ENCODE measurements around the gene SMYD4. TPM values are rescaled to one million over a fixed set of nuclear protein-coding genes. Genes with fewer than 3 reads are reported as not detected.

The SMYD4 gene
- total and polyA plus RNA-seq, 9 of the 15 experiments (the other 6 are each of a cell fraction or from before 2014, with no cell fraction given) = 1.3 to 10.2 (median 6.7) TPM

DNA sequence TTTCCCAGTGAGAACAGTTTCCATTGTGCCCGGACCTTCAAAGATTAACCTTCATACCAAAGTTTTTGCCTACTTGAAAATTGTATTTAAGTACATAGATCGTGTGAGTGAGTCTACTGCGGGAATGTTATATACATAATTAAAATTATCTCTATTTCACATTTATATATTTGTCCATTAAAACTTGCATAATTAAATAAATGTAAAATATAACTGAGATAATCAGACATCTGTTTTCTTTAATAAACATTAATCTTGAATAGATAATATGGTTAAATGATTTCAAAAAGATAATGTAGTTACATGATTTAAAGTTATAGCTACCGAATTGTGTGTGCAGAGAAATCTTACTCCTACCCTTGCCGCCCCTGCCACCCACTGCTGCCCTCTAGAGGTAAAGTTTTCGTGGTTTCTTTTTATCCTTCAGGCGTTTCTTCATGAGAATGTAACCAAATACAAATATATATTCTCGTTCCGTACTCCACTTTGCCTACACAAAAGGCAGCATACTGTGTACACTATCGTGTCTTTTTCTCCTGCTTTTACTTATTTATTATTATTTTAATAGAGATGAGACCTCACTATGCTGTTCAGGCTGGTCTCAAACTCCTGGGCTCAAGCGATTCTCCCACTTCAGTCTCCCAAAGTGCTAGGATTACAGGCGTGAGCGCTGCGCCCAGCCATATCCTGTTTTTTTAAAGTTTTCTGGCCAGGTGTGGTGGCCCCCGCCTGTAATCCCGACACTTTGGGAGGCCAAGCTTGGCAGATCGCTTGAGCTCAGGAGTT lies 35.7 kb upstream of the SMYD4 start:
- intact Hi-C loops (cut with micrococcal nuclease) (no loop called here), in situ Hi-C loops (cut with MboI) (loop anchor here (10.0 kb wide), 1 partner anchor 191 kb away; no protein-coding TSS in a partner anchor)
- H3K27me3 ChIP-seq (ENCODE audit: control insufficient read depth in 2 of 2, insufficient read depth in 2 of 2, low read length in 2 of 2) = no peaks in the 10 kb centered on the region
- H2AFZ ChIP-seq (ENCODE audit: low read depth, low read length) = no peak overlapping the region
- ChIA-PET CTCF (ENCODE audit: low intra/inter-chr PET ratio) (interaction anchor here (0.6 to 1.5 kb wide), 3 partner anchors 149 to 176 kb away, joined by 3 to 5 read pairs (median 3); partner anchors contain the start of gene OVCA2), POLR2A (interaction anchor here (1.2 kb wide), 2 partner anchors 10 to 149 kb away, joined by 3 read pairs; no protein-coding TSS in a partner anchor)
- H3K79me2 ChIP-seq (ENCODE audit: control insufficient read depth, insufficient read depth, low read length) = no peaks in the 10 kb centered on the region; the same call in 2 of the 3 replicates
- H3K4me3 ChIP-seq = no peak overlapping the region
- H3K9ac ChIP-seq (ENCODE audit: insufficient read depth in 1 of 2, low read depth in 2 of 2, low read length in 2 of 2) = no peak overlapping the region
- H3K9me3 ChIP-seq (replicated peaks; ENCODE audit: control insufficient read depth, insufficient read depth, low read depth, low read length) = no peaks in the 10 kb centered on the region
- 25% methylated on average over 14 of the region's 17 CpGs for WGBS (ENCODE audit: insufficient coverage, low coverage, missing lambda C conversion rate)
- no peak overlapping the region for H3K4me2 ChIP-seq (ENCODE audit: insufficient read depth, low read length)
- DNase-seq (ENCODE audit: extremely low read depth in 1 of 4, low spot score in 3 of 4) = peak; percentile 47 to 61 (median 50)
- peak; percentile 72 for ATAC-seq
- BruUV-seq (replicated peaks) = no TSS peak
- H3K36me3 ChIP-seq (ENCODE audit: control insufficient read depth, insufficient read depth, low read length) = peaks cover 33% of the 10 kb centered on the region; the same call in 2 of the 3 replicates
- H4K20me1 ChIP-seq (replicated peaks; ENCODE audit: control insufficient read depth, insufficient read depth, low read length) = no peaks in the 10 kb centered on the region
- no peak overlapping the region for H3K27ac ChIP-seq (ENCODE audit: extremely low read depth, low read depth, low read length)
- no peaks in the 10 kb centered on the region; a peak in 1 of 5 replicates for H3K4me1 ChIP-seq (replicated peaks in 1 of 2; ENCODE audit: control insufficient read depth in 2 of 2, insufficient read depth in 2 of 2, low read length in 2 of 2)
- no peaks in the 10 kb centered on the region for H3K9me1 ChIP-seq (ENCODE audit: control insufficient read depth, insufficient read depth, low read length)
- FAIRE-seq = peak; percentile 54
- TF ChIP-seq RAD21 (CRISPR knock-in tag; conservative IDR thresholded peaks at IDR 0.05 in 1 of 2, IDR thresholded peaks at IDR 0.05 in 1 of 2) (peak; percentile 39 to 55), ESRRA (IDR thresholded peaks at IDR 0.05; ENCODE audit: borderline replicate concordance, low read depth) (no peak), SMC3 (conservative IDR thresholded peaks at IDR 0.05; ENCODE audit: insufficient read depth, low read depth, low read length) (0 out of 2 replicates have a peak, but pooled peaks have one; percentile 17), SMAD1 (IDR thresholded peaks at IDR 0.05; ENCODE audit: low read depth, low read length, partially characterized antibody) (no peak), SMAD4 (CRISPR knock-in tag; conservative IDR thresholded peaks at IDR 0.05) (no peak), YBX1 (IDR thresholded peaks at IDR 0.05) (no peak), ZNF780A (CRISPR knock-in tag; IDR thresholded peaks at IDR 0.05) (no peak), ADNP (tag; IDR thresholded peaks at IDR 0.05) (no peak)
- TF ChIP-seq, protein P1, sequence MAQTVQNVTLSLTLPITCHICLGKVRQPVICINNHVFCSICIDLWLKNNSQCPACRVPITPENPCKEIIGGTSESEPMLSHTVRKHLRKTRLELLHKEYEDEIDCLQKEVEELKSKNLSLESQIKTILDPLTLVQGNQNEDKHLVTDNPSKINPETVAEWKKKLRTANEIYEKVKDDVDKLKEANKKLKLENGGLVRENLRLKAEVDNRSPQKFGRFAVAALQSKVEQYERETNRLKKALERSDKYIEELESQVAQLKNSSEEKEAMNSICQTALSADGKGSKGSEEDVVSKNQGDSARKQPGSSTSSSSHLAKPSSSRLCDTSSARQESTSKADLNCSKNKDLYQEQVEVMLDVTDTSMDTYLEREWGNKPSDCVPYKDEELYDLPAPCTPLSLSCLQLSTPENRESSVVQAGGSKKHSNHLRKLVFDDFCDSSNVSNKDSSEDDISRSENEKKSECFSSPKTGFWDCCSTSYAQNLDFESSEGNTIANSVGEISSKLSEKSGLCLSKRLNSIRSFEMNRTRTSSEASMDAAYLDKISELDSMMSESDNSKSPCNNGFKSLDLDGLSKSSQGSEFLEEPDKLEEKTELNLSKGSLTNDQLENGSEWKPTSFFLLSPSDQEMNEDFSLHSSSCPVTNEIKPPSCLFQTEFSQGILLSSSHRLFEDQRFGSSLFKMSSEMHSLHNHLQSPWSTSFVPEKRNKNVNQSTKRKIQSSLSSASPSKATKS (CRISPR knock-in tag; IDR thresholded peaks at IDR 0.05) = no peak
- TF ChIP-seq, protein P2, sequence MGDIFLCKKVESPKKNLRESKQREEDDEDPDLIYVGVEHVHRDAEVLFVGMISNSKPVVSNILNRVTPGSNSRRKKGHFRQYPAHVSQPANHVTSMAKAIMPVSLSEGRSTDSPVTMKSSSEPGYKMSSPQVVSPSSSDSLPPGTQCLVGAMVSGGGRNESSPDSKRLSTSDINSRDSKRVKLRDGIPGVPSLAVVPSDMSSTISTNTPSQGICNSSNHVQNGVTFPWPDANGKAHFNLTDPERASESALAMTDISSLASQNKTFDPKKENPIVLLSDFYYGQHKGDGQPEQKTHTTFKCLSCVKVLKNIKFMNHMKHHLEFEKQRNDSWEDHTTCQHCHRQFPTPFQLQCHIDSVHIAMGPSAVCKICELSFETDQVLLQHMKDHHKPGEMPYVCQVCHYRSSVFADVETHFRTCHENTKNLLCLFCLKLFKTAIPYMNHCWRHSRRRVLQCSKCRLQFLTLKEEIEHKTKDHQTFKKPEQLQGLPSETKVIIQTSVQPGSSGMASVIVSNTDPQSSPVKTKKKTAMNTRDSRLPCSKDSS (IDR thresholded peaks at IDR 0.05; ENCODE audit: low read depth, partially characterized antibody) = no peak
- TF ChIP-seq, protein P3, sequence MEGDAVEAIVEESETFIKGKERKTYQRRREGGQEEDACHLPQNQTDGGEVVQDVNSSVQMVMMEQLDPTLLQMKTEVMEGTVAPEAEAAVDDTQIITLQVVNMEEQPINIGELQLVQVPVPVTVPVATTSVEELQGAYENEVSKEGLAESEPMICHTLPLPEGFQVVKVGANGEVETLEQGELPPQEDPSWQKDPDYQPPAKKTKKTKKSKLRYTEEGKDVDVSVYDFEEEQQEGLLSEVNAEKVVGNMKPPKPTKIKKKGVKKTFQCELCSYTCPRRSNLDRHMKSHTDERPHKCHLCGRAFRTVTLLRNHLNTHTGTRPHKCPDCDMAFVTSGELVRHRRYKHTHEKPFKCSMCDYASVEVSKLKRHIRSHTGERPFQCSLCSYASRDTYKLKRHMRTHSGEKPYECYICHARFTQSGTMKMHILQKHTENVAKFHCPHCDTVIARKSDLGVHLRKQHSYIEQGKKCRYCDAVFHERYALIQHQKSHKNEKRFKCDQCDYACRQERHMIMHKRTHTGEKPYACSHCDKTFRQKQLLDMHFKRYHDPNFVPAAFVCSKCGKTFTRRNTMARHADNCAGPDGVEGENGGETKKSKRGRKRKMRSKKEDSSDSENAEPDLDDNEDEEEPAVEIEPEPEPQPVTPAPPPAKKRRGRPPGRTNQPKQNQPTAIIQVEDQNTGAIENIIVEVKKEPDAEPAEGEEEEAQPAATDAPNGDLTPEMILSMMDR (IDR thresholded peaks at IDR 0.05 in 2 of 3, conservative IDR thresholded peaks at IDR 0.05 in 1 of 3; ENCODE audit: insufficient read depth in 2 of 3, low read depth in 1 of 3, low read length in 3 of 3) = peak; percentile 51 to 66 (median 57)
- TF ChIP-seq, protein P4, sequence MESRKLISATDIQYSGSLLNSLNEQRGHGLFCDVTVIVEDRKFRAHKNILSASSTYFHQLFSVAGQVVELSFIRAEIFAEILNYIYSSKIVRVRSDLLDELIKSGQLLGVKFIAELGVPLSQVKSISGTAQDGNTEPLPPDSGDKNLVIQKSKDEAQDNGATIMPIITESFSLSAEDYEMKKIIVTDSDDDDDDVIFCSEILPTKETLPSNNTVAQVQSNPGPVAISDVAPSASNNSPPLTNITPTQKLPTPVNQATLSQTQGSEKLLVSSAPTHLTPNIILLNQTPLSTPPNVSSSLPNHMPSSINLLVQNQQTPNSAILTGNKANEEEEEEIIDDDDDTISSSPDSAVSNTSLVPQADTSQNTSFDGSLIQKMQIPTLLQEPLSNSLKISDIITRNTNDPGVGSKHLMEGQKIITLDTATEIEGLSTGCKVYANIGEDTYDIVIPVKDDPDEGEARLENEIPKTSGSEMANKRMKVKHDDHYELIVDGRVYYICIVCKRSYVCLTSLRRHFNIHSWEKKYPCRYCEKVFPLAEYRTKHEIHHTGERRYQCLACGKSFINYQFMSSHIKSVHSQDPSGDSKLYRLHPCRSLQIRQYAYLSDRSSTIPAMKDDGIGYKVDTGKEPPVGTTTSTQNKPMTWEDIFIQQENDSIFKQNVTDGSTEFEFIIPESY (CRISPR knock-in tag; IDR thresholded peaks at IDR 0.05) = no peak

Measured in K562 (cell line).